HEK293 (cell line): ENCODE measurements around the gene HOXB7.

Source experiments
- CTCF ChIA-PET: fragments of 350-600 bp; formaldehyde crosslinking; extraction: SDS; loops from one replicate; lab custom pipeline; 2021; ENCODE audit warnings: antibody characterized with exemption; lab: Yijun Ruan, JAX
- POLR2A ChIA-PET: fragments of 300-600 bp; formaldehyde crosslinking; extraction: SDS; loops from one replicate; lab custom pipeline; 2020; ENCODE audit warnings: antibody characterized with exemption, inconsistent platforms; lab: Yijun Ruan, JAX
- H3K27ac ChIP-seq: fragments of 200-500 bp; sonication (Bioruptor generic); 2 replicates; pipeline ENCODE4 v1.5.1; 2014; ENCODE audit warnings: low read depth, low read length, control low read depth, inconsistent platforms; ENCODE audit errors: extremely low read depth
- H3K36me3 ChIP-seq, 2 experiments: fragments of 200-500 bp in 1 of 2; sonication (Bioruptor generic) in 1 of 2; 1 replicate in 1 of 2; 2 replicates in 1 of 2; pipeline ENCODE4 v1.5.1; 2014 to 2017; ENCODE audit warnings: inconsistent platforms in 2 of 2, low read length in 2 of 2; ENCODE audit not compliant: control insufficient read depth in 2 of 2, insufficient read depth in 1 of 2
- H3K4me1 ChIP-seq: fragments of 200-500 bp; sonication (Bioruptor generic); 2 replicates; pipeline ENCODE4 v1.5.1; 2014; ENCODE audit warnings: mild to moderate bottlenecking, low read length, inconsistent platforms; ENCODE audit not compliant: control insufficient read depth, insufficient read depth
- H3K4me3 ChIP-seq: 2 replicates; pipeline ENCODE4 v1.5.1; 2011; ENCODE audit warnings: low read depth, mild to moderate bottlenecking, control low read depth, low read length, moderate library complexity
- H3K9me3 ChIP-seq: fragments of 200-500 bp; sonication (Bioruptor generic); 2 replicates; pipeline ENCODE4 v1.5.1; 2014; ENCODE audit warnings: low read depth, low read length, inconsistent platforms; ENCODE audit not compliant: control insufficient read depth, insufficient read depth
- GLIS2 ChIP-seq: fragments of 450-650 bp; formaldehyde crosslinking; IDR thresholded peaks from 2 replicates; pipeline ENCODE4 v1.5.1; 2016; ENCODE audit warnings: missing biosample characterization, missing genetic modification characterization
- IKZF3 ChIP-seq: fragments of 450-650 bp; IDR thresholded peaks from 2 replicates; pipeline ENCODE4 v1.5.0; 2018; ENCODE audit warnings: missing biosample characterization, mild to moderate bottlenecking, missing genetic modification characterization, moderate library complexity
- PATZ1 ChIP-seq: fragments of 450-650 bp; formaldehyde crosslinking; IDR thresholded peaks from 2 replicates; pipeline ENCODE4 v1.5.1; 2016; ENCODE audit warnings: missing biosample characterization, missing genetic modification characterization
- REPIN1 ChIP-seq: fragments of 450-650 bp; formaldehyde crosslinking; IDR thresholded peaks from 2 replicates; pipeline ENCODE4 v1.5.1; 2017; ENCODE audit warnings: missing biosample characterization, missing genetic modification characterization, low read depth
- SCRT2 ChIP-seq: fragments of 450-650 bp; formaldehyde crosslinking; IDR thresholded peaks from 2 replicates; pipeline ENCODE4 v1.5.1; 2016; ENCODE audit warnings: missing biosample characterization, missing genetic modification characterization
- SETDB1 ChIP-seq: IDR thresholded peaks from one replicate; pipeline ENCODE4 v1.6.1; 2017; ENCODE audit warnings: mild to moderate bottlenecking, low read length, moderate library complexity, mixed read lengths; ENCODE audit not compliant: insufficient read length
- SP2 ChIP-seq: fragments of 450-650 bp; formaldehyde crosslinking; IDR thresholded peaks from 2 replicates; pipeline ENCODE4 v1.5.1; 2016; ENCODE audit warnings: missing biosample characterization, missing genetic modification characterization
- ZBTB1 ChIP-seq: fragments of 450-650 bp; formaldehyde crosslinking; IDR thresholded peaks from 2 replicates; pipeline ENCODE4 v1.5.1; 2016; ENCODE audit warnings: missing biosample characterization, missing genetic modification characterization
- ZFP37 ChIP-seq: fragments of 450-650 bp; formaldehyde crosslinking; IDR thresholded peaks from 2 replicates; pipeline ENCODE4 v1.5.1; 2016; ENCODE audit warnings: missing biosample characterization, missing genetic modification characterization
- ZFP41 ChIP-seq: fragments of 450-650 bp; formaldehyde crosslinking; IDR thresholded peaks from 2 replicates; pipeline ENCODE4 v1.5.1; 2016; ENCODE audit warnings: missing biosample characterization, missing genetic modification characterization, borderline replicate concordance
- ZIC2 ChIP-seq: fragments of 450-650 bp; formaldehyde crosslinking; IDR thresholded peaks from 2 replicates; pipeline ENCODE4 v1.5.1; 2016; ENCODE audit warnings: missing biosample characterization, missing genetic modification characterization
- ZNF155 ChIP-seq: fragments of 450-650 bp; formaldehyde crosslinking; IDR thresholded peaks from 2 replicates; pipeline ENCODE4 v1.5.1; 2016; ENCODE audit warnings: missing biosample characterization, missing genetic modification characterization
- ZNF324 ChIP-seq: fragments of 450-650 bp; formaldehyde crosslinking; IDR thresholded peaks from 2 replicates; pipeline ENCODE4 v1.5.1; 2016; ENCODE audit warnings: missing biosample characterization, missing genetic modification characterization
- ZNF404 ChIP-seq: fragments of 450-650 bp; formaldehyde crosslinking; IDR thresholded peaks from 2 replicates; pipeline ENCODE4 v1.5.1; 2017; ENCODE audit warnings: missing biosample characterization, missing genetic modification characterization
- ZNF423 ChIP-seq: fragments of 450-650 bp; formaldehyde crosslinking; IDR thresholded peaks from 2 replicates; pipeline ENCODE4 v1.5.1; 2016; ENCODE audit warnings: missing biosample characterization, missing genetic modification characterization
- ZNF433 ChIP-seq: fragments of 450-650 bp; formaldehyde crosslinking; IDR thresholded peaks from 2 replicates; pipeline ENCODE4 v1.5.1; 2016; ENCODE audit warnings: missing biosample characterization, missing genetic modification characterization, low read depth
- ZNF548 ChIP-seq: fragments of 450-650 bp; formaldehyde crosslinking; IDR thresholded peaks from 2 replicates; pipeline ENCODE4 v1.5.1; 2016; ENCODE audit warnings: missing biosample characterization, missing genetic modification characterization
- ZNF670 ChIP-seq: fragments of 450-650 bp; formaldehyde crosslinking; IDR thresholded peaks from 2 replicates; pipeline ENCODE4 v1.5.1; 2016; ENCODE audit warnings: missing biosample characterization, missing genetic modification characterization, low read depth
- ZNF707 ChIP-seq: fragments of 450-650 bp; formaldehyde crosslinking; IDR thresholded peaks from 2 replicates; pipeline ENCODE4 v1.5.1; 2016; ENCODE audit warnings: missing biosample characterization, missing genetic modification characterization
- ZNF76 ChIP-seq: fragments of 450-650 bp; formaldehyde crosslinking; IDR thresholded peaks from 2 replicates; pipeline ENCODE4; 2016; ENCODE audit warnings: low read depth, missing biosample characterization, missing genetic modification characterization, borderline replicate concordance
- ZNF776 ChIP-seq: fragments of 450-650 bp; formaldehyde crosslinking; IDR thresholded peaks from 2 replicates; pipeline ENCODE4 v1.5.0; 2017; ENCODE audit warnings: missing biosample characterization, missing genetic modification characterization, borderline replicate concordance
- ZNF837 ChIP-seq: fragments of 450-650 bp; formaldehyde crosslinking; IDR thresholded peaks from 2 replicates; pipeline ENCODE4 v1.5.1; 2016; ENCODE audit warnings: missing biosample characterization, missing genetic modification characterization
- ZSCAN30 ChIP-seq: fragments of 450-650 bp; IDR thresholded peaks from 2 replicates; pipeline ENCODE4 v1.5.1; 2018; ENCODE audit warnings: missing biosample characterization, mild to moderate bottlenecking, missing genetic modification characterization, moderate library complexity
- TF ChIP-seq, protein P1 (sequence below): fragments of 450-650 bp; formaldehyde crosslinking; IDR thresholded peaks from 2 replicates; pipeline ENCODE4 v1.5.1; 2016; ENCODE audit warnings: missing biosample characterization, missing genetic modification characterization
- TF ChIP-seq, protein P2 (sequence below): sonication (generic); formaldehyde crosslinking; IDR thresholded peaks from 2 replicates; pipeline ENCODE4 v1.8.1; 2022; ENCODE audit warnings: mild to moderate bottlenecking, moderate library complexity, missing genetic modification reagents
- TF ChIP-seq, protein P3 (sequence below): fragments of 450-650 bp; formaldehyde crosslinking; IDR thresholded peaks from 2 replicates; pipeline ENCODE4 v1.5.1; 2016; ENCODE audit warnings: missing biosample characterization, missing genetic modification characterization
- TF ChIP-seq, protein P4 (sequence below): fragments of 450-650 bp; formaldehyde crosslinking; IDR thresholded peaks from 2 replicates; pipeline ENCODE4 v1.5.1; 2017; ENCODE audit warnings: missing biosample characterization, missing genetic modification characterization
- TF ChIP-seq, protein P5 (sequence below): fragments of 450-650 bp; formaldehyde crosslinking; IDR thresholded peaks from 2 replicates; pipeline ENCODE4 v1.5.1; 2016; ENCODE audit warnings: missing biosample characterization, missing genetic modification characterization
- TF ChIP-seq, protein P6 (sequence below): fragments of 450-650 bp; formaldehyde crosslinking; IDR thresholded peaks from 2 replicates; pipeline ENCODE4 v1.5.1; 2016; ENCODE audit warnings: missing biosample characterization, missing genetic modification characterization, borderline replicate concordance

HOXB7 gene

DNA sequence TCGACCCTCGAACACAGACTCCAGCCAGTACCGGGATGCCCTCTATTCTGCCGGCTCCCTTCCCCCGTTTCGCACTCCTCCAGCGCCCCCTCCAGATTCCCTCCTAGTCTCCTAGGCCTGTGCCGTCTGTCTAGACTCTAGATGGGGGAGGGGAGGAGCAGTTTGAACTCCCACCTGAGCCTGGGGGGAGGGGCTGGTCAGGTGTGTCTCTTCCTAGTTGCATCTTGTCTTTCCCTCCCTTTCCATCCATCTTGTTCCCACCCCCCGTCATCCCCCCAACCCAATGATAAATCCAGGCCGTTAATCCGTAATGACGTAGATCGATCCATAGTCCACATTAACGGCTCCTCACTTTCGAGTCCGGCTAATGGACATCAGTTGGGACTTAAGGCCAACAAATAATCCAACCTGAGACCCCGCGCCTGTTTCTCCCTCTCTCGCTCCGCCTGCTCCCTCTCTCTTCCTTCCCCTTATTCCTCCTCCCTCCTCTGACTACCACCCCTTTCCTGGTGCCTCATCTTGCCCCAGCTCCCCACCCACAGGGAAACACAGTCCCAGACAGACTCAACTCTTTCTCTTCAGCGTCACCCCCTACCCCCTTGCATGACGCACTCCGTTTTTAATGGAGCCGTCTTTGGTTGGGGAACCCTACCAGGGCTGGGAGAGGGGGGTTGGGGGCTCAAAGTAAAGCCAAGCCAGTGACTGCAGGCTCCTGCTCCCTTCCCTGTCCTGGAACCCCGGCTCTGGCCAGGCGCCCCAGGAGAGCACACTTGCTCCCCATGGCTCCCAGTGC is 13.9 kb downstream of the HOXB7 start:
- H3K27ac ChIP-seq = peak overlapping the region; percentile 87; the same call in 1 of the 2 replicates
- H3K4me3 ChIP-seq = peak overlapping the region; percentile 71
- no peaks in the 10 kb centered on the region for H3K9me3 ChIP-seq
- peaks cover 5 to 37% of the 10 kb centered on the region in 2 experiments; a peak in 1 of 3 replicates for H3K36me3 ChIP-seq
- peaks cover 46% of the 10 kb centered on the region for H3K4me1 ChIP-seq
- ChIA-PET CTCF (interaction anchor here (0.6 to 2.6 kb wide), 5 partner anchors 96 to 377 kb away, joined by 3 to 10 read pairs (median 3); no protein-coding TSS in a partner anchor), POLR2A (no interaction called here)
- TF ChIP-seq ZNF707 (no peak), ZNF433 (tag by site-specific recombination) (no peak), ZFP37 (tag by site-specific recombination) (no peak), ZNF776 (tag by site-specific recombination) (no peak), ZNF670 (tag by site-specific recombination) (no peak), SCRT2 (tag by site-specific recombination) (peak; percentile 20), ZBTB1 (tag by site-specific recombination) (peak; percentile 57; the same call in 1 of the 2 replicates), ZNF404 (tag by site-specific recombination) (no peak), ZNF155 (tag by site-specific recombination) (no peak), ZNF76 (tag by site-specific recombination) (no peak; the same call in 1 of the 2 replicates), GLIS2 (tag by site-specific recombination) (no peak; the same call in 1 of the 2 replicates), SETDB1 (no peak), ZNF548 (tag by site-specific recombination) (no peak), IKZF3 (tag by site-specific recombination) (peak; percentile 76), REPIN1 (no peak), ZNF324 (tag by site-specific recombination) (no peak), ZNF423 (tag by site-specific recombination) (peak; percentile 30; the same call in 1 of the 2 replicates), PATZ1 (tag by site-specific recombination) (peak; percentile 79), SP2 (tag by site-specific recombination) (peak; percentile 74), ZSCAN30 (tag by site-specific recombination) (peak; percentile 61), ZNF837 (tag by site-specific recombination) (no peak), ZIC2 (tag by site-specific recombination) (no peak), ZFP41 (tag by site-specific recombination) (no peak)
- TF ChIP-seq, protein P1, sequence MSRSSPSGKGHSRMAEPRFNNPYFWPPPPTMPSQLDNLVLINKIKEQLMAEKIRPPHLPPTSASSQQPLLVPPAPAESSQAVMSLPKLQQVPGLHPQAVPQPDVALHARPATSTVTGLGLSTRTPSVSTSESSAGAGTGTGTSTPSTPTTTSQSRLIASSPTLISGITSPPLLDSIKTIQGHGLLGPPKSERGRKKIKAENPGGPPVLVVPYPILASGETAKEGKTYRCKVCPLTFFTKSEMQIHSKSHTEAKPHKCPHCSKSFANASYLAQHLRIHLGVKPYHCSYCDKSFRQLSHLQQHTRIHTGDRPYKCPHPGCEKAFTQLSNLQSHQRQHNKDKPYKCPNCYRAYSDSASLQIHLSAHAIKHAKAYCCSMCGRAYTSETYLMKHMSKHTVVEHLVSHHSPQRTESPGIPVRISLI (tag by site-specific recombination) = no peak
- TF ChIP-seq, protein P2, sequence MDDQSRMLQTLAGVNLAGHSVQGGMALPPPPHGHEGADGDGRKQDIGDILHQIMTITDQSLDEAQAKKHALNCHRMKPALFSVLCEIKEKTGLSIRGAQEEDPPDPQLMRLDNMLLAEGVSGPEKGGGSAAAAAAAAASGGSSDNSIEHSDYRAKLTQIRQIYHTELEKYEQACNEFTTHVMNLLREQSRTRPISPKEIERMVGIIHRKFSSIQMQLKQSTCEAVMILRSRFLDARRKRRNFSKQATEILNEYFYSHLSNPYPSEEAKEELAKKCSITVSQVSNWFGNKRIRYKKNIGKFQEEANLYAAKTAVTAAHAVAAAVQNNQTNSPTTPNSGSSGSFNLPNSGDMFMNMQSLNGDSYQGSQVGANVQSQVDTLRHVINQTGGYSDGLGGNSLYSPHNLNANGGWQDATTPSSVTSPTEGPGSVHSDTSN (CRISPR knock-in tag) = no peak
- TF ChIP-seq, protein P3, sequence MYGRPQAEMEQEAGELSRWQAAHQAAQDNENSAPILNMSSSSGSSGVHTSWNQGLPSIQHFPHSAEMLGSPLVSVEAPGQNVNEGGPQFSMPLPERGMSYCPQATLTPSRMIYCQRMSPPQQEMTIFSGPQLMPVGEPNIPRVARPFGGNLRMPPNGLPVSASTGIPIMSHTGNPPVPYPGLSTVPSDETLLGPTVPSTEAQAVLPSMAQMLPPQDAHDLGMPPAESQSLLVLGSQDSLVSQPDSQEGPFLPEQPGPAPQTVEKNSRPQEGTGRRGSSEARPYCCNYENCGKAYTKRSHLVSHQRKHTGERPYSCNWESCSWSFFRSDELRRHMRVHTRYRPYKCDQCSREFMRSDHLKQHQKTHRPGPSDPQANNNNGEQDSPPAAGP (tag by site-specific recombination) = peak; percentile 91
- TF ChIP-seq, protein P4, sequence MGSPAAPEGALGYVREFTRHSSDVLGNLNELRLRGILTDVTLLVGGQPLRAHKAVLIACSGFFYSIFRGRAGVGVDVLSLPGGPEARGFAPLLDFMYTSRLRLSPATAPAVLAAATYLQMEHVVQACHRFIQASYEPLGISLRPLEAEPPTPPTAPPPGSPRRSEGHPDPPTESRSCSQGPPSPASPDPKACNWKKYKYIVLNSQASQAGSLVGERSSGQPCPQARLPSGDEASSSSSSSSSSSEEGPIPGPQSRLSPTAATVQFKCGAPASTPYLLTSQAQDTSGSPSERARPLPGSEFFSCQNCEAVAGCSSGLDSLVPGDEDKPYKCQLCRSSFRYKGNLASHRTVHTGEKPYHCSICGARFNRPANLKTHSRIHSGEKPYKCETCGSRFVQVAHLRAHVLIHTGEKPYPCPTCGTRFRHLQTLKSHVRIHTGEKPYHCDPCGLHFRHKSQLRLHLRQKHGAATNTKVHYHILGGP = no peak
- TF ChIP-seq, protein P5, sequence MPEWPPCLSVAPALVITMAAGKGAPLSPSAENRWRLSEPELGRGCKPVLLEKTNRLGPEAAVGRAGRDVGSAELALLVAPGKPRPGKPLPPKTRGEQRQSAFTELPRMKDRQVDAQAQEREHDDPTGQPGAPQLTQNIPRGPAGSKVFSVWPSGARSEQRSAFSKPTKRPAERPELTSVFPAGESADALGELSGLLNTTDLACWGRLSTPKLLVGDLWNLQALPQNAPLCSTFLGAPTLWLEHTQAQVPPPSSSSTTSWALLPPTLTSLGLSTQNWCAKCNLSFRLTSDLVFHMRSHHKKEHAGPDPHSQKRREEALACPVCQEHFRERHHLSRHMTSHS = no peak
- TF ChIP-seq, protein P6, sequence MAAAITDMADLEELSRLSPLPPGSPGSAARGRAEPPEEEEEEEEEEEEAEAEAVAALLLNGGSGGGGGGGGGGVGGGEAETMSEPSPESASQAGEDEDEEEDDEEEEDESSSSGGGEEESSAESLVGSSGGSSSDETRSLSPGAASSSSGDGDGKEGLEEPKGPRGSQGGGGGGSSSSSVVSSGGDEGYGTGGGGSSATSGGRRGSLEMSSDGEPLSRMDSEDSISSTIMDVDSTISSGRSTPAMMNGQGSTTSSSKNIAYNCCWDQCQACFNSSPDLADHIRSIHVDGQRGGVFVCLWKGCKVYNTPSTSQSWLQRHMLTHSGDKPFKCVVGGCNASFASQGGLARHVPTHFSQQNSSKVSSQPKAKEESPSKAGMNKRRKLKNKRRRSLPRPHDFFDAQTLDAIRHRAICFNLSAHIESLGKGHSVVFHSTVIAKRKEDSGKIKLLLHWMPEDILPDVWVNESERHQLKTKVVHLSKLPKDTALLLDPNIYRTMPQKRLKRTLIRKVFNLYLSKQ (tag by site-specific recombination) = no peak
